Neuronal stem cell (in vitro differentiated cells): ENCODE data around the gene IFT74.

Experiments
- DNase-seq: peaks from one replicate; pipeline ENCODE4 v3.0.0-alpha.2; 2013; ENCODE audit warnings: low spot score
- H2AFZ ChIP-seq: one replicate; pipeline ENCODE4 v1.6.1; 2013; ENCODE audit warnings: mild to moderate bottlenecking, low read length, inconsistent platforms
- H2AK5ac ChIP-seq: 2 replicates; pipeline ENCODE4 v1.6.1; 2013; ENCODE audit warnings: low read depth, mild to moderate bottlenecking, inconsistent platforms, low read length, moderate library complexity, mixed read lengths
- H2BK120ac ChIP-seq: 2 replicates; pipeline ENCODE4 v1.6.1; 2013; ENCODE audit warnings: low read depth, mild to moderate bottlenecking, inconsistent platforms, low read length, moderate library complexity, mixed read lengths
- H2BK12ac ChIP-seq: one replicate; pipeline ENCODE4 v1.6.1; 2013; ENCODE audit warnings: low read length, inconsistent platforms
- H2BK15ac ChIP-seq: 2 replicates; pipeline ENCODE4 v1.6.1; 2013; ENCODE audit warnings: mild to moderate bottlenecking, low read length, inconsistent platforms, mixed read lengths
- H2BK5ac ChIP-seq: one replicate; pipeline ENCODE4 v1.6.1; 2013; ENCODE audit warnings: inconsistent platforms, mild to moderate bottlenecking, low read length, moderate library complexity
- H3K14ac ChIP-seq: one replicate; pipeline ENCODE4 v1.6.1; 2013; ENCODE audit warnings: low read length, inconsistent platforms
- H3K18ac ChIP-seq: 2 replicates; pipeline ENCODE4 v1.6.1; 2013; ENCODE audit warnings: low read length, inconsistent platforms
- H3K23ac ChIP-seq: 2 replicates; pipeline ENCODE4 v1.6.1; 2013; ENCODE audit warnings: low read depth, mild to moderate bottlenecking, mixed read lengths, low read length, inconsistent platforms; ENCODE audit not compliant: poor library complexity
- H3K27ac ChIP-seq: replicated peaks from 3 replicates; pipeline ENCODE4 v1.5.1; 2013; ENCODE audit warnings: low read length, inconsistent platforms
- H3K27me3 ChIP-seq, 3 experiments: 2 replicates each; pipeline ENCODE4 v1.6.1; 2013; ENCODE audit warnings: low read length in 3 of 3, mild to moderate bottlenecking in 2 of 3, inconsistent platforms in 1 of 3, low read depth in 1 of 3, mixed read lengths in 1 of 3, moderate library complexity in 1 of 3; ENCODE audit not compliant: control insufficient read depth in 3 of 3, insufficient read depth in 3 of 3
- H3K36me3 ChIP-seq, 2 donors: replicated peaks in 1 of 2; 2 replicates each; pipeline ENCODE4 v1.6.1; 2013; ENCODE audit warnings: low read length in 2 of 2; ENCODE audit not compliant: control insufficient read depth in 2 of 2, insufficient read depth in 2 of 2
- H3K4ac ChIP-seq: 2 replicates; pipeline ENCODE4 v1.6.1; 2013; ENCODE audit warnings: inconsistent platforms, mild to moderate bottlenecking, low read length, moderate library complexity
- H3K4me1 ChIP-seq, 2 donors: 1 replicate in 1 of 2; 2 replicates in 1 of 2; pipeline ENCODE4 v1.6.1; 2013; ENCODE audit warnings: low read length in 2 of 2, low read depth in 1 of 2; ENCODE audit not compliant: control insufficient read depth in 2 of 2, insufficient read depth in 1 of 2
- H3K4me2 ChIP-seq: one replicate; pipeline ENCODE4 v1.6.1; 2013; ENCODE audit warnings: mild to moderate bottlenecking, low read length, inconsistent platforms; ENCODE audit not compliant: insufficient read depth, poor library complexity, severe bottlenecking
- H3K4me3 ChIP-seq, 2 donors: 2 replicates each; pipeline ENCODE4 v1.5.1; 2013; ENCODE audit warnings: low read length in 2 of 2, mild to moderate bottlenecking in 2 of 2, inconsistent platforms in 1 of 2, moderate library complexity in 1 of 2
- H3K79me1 ChIP-seq: one replicate; pipeline ENCODE4 v1.6.1; 2013; ENCODE audit warnings: low read depth, mild to moderate bottlenecking, inconsistent platforms, low read length, moderate library complexity
- H3K9ac ChIP-seq: one replicate; pipeline ENCODE4 v1.6.1; 2013; ENCODE audit warnings: mild to moderate bottlenecking, low read depth, low read length, inconsistent platforms; ENCODE audit not compliant: poor library complexity
- H3K9me3 ChIP-seq, 2 donors: replicated peaks in 1 of 2; 2 replicates each; pipeline versions ENCODE3 to v1.6.1; 2013; ENCODE audit warnings: low read length in 2 of 2, mild to moderate bottlenecking in 2 of 2, inconsistent platforms in 1 of 2, low read depth in 1 of 2, mixed read lengths in 1 of 2, moderate library complexity in 1 of 2; ENCODE audit not compliant: control insufficient read depth in 2 of 2, insufficient read depth in 1 of 2
- H4K8ac ChIP-seq: one replicate; pipeline ENCODE4 v1.6.1; 2013; ENCODE audit warnings: low read depth, mild to moderate bottlenecking, inconsistent platforms, low read length, moderate library complexity
- H4K91ac ChIP-seq: one replicate; pipeline ENCODE4 v1.6.1; 2013; ENCODE audit warnings: low read length, low read depth, mild to moderate bottlenecking, inconsistent platforms; ENCODE audit not compliant: poor library complexity
- WGBS, 2 donors: extraction: QIAGEN DNeasy Blood & Tissue Kit; methylation state at CpG; one replicate each; pipeline ENCODE4 v1.1.7; 2013; ENCODE audit warnings: missing lambda C conversion rate in 2 of 2, mixed read lengths in 1 of 2; ENCODE audit not compliant: insufficient read length in 2 of 2, insufficient replicate concordance in 1 of 2; ENCODE audit errors: extremely low coverage in 2 of 2; 5-methylcytosine and 5-hydroxymethylcytosine counted together

IFT74 gene

GRCh38 chr9:26955222-26955903 is 849 bp upstream of the IFT74 start:
- no peak overlapping the region for H3K23ac ChIP-seq
- no peak overlapping the region for H2BK15ac ChIP-seq
- peak overlapping the region; percentile 66 to 79 for H3K4me3 ChIP-seq
- peak overlapping the region; percentile 88 for H2AFZ ChIP-seq
- H3K18ac ChIP-seq = no peak overlapping the region
- no peak overlapping the region for H2BK12ac ChIP-seq
- H4K8ac ChIP-seq = no peak overlapping the region
- no peak for DNase-seq
- no peaks in the 10 kb centered on the region for H3K36me3 ChIP-seq
- H3K9ac ChIP-seq = no peak overlapping the region
- H3K27me3 ChIP-seq = no peaks in the 10 kb centered on the region
- no peak overlapping the region for H2BK5ac ChIP-seq
- peaks cover 0 to 2% of the 10 kb centered on the region in 2 donors for H3K4me1 ChIP-seq
- H3K14ac ChIP-seq = no peak overlapping the region
- H3K79me1 ChIP-seq = peaks cover 2% of the 10 kb centered on the region
- no peak overlapping the region for H2AK5ac ChIP-seq
- H3K27ac ChIP-seq = no peak overlapping the region
- peak overlapping the region; percentile 89 for H3K4me2 ChIP-seq
- H3K9me3 ChIP-seq = peaks cover 0 to 3% of the 10 kb centered on the region in 2 donors
- H3K4ac ChIP-seq = no peak overlapping the region
- no peak overlapping the region for H4K91ac ChIP-seq
- no peak overlapping the region for H2BK120ac ChIP-seq
- WGBS, 2 donors = no CpG with 5 or more reads among the region's 4 CpGs

- WGBS, 2 donors = no CpG with 5 or more reads among the region's 6 CpGs
Measured at GRCh38 chr9:26956860-26957233, 635 bp downstream of the IFT74 start.

GRCh38 chr9:26971721-26972120 is 15.5 kb downstream of the IFT74 start:
- Histone ChIP-seq H3K79me1 (peaks cover 1% of the 10 kb centered on the region), H4K91ac (no peak overlapping the region), H2BK120ac (no peak overlapping the region), H3K14ac (no peak overlapping the region), H3K4me2 (no peak overlapping the region), H3K27ac (no peak overlapping the region), H2AFZ (no peak overlapping the region), H2BK15ac (no peak overlapping the region), H2BK5ac (no peak overlapping the region), H3K4me3 (no peak overlapping the region), H3K23ac (no peak overlapping the region), H3K36me3 (peaks cover 0 to 4% of the 10 kb centered on the region in 2 donors), H3K18ac (no peak overlapping the region), H2AK5ac (no peak overlapping the region), H3K27me3 (no peaks in the 10 kb centered on the region), H3K9me3 (peaks cover 3 to 11% of the 10 kb centered on the region in 2 donors), H4K8ac (no peak overlapping the region), H3K4me1 (no peaks in the 10 kb centered on the region), H2BK12ac (no peak overlapping the region), H3K4ac (no peak overlapping the region), H3K9ac (no peak overlapping the region)
- no peak for DNase-seq
- no CpG with 5 or more reads among the region's 1 CpG for WGBS, 2 donors

More at GRCh38 chr9:26956860-26957233, 635 bp downstream of the IFT74 start:
- no peak overlapping the region for H3K4ac ChIP-seq
- peak overlapping the region; percentile 66 to 82 for H3K4me3 ChIP-seq
- H2BK5ac ChIP-seq = no peak overlapping the region
- no peaks in the 10 kb centered on the region for H3K27me3 ChIP-seq
- peak overlapping the region; percentile 90 for H3K27ac ChIP-seq
- no peak overlapping the region for H4K8ac ChIP-seq
- H2BK12ac ChIP-seq = no peak overlapping the region
- no peak overlapping the region for H3K23ac ChIP-seq
- H3K18ac ChIP-seq = no peak overlapping the region
- H3K9me3 ChIP-seq = peaks cover 0 to 3% of the 10 kb centered on the region in 2 donors
- no peak for DNase-seq
- H3K36me3 ChIP-seq = peaks cover 2% of the 10 kb centered on the region in 2 donors
- peaks cover 2% of the 10 kb centered on the region for H3K79me1 ChIP-seq
- H2BK15ac ChIP-seq = no peak overlapping the region
- H3K4me1 ChIP-seq = peaks cover 0 to 2% of the 10 kb centered on the region in 2 donors
- no peak overlapping the region for H2BK120ac ChIP-seq
- H2AK5ac ChIP-seq = no peak overlapping the region
- peak overlapping the region; percentile 65 for H3K9ac ChIP-seq
- H3K14ac ChIP-seq = no peak overlapping the region
- peak overlapping the region; percentile 88 for H2AFZ ChIP-seq
- no peak overlapping the region for H4K91ac ChIP-seq
- H3K4me2 ChIP-seq = peak overlapping the region; percentile 89

- H2AFZ ChIP-seq = no peak overlapping the region
- peaks cover 1% of the 10 kb centered on the region for H3K79me1 ChIP-seq
- no peak overlapping the region for H3K4ac ChIP-seq
- H3K36me3 ChIP-seq = peaks cover 0 to 15% of the 10 kb centered on the region in 2 donors
- no peaks in the 10 kb centered on the region for H3K4me1 ChIP-seq
- no peak overlapping the region for H3K23ac ChIP-seq
- peaks cover 3 to 11% of the 10 kb centered on the region in 2 donors for H3K9me3 ChIP-seq
- no peak overlapping the region for H3K4me3 ChIP-seq
- H2BK120ac ChIP-seq = no peak overlapping the region
- no CpG with 5 or more reads among the region's 5 CpGs for WGBS, 2 donors
- H4K91ac ChIP-seq = no peak overlapping the region
- H3K18ac ChIP-seq = no peak overlapping the region
- H3K9ac ChIP-seq = no peak overlapping the region
- no peak overlapping the region for H4K8ac ChIP-seq
- DNase-seq = no peak
- H2BK12ac ChIP-seq = no peak overlapping the region
- no peak overlapping the region for H2BK5ac ChIP-seq
- H3K27me3 ChIP-seq = no peaks in the 10 kb centered on the region
- no peak overlapping the region for H2BK15ac ChIP-seq
- H3K27ac ChIP-seq = no peak overlapping the region
- no peak overlapping the region for H3K14ac ChIP-seq
- no peak overlapping the region for H3K4me2 ChIP-seq
- no peak overlapping the region for H2AK5ac ChIP-seq
Measured at GRCh38 chr9:26973989-26974388, 17.8 kb downstream of the IFT74 start.
